Stomach (tissue), 9 donors: ENCODE measurements around the gene PARP1. TPM values are rescaled to one million over a fixed set of nuclear protein-coding genes. Genes with fewer than 3 reads are reported as not detected.

Source experiments
- DNase-seq, 2 donors: peaks; one replicate each; pipeline versions ENCODE4 v3.0.0 to v3.0.0-alpha.2; 2013 to 2019
- H3K27ac ChIP-seq, 5 donors: fragments of 200-600 bp in 4 of 5; sonication (generic) in 4 of 5; one replicate each; pipeline ENCODE4 v1.5.1; 2013 to 2019; ENCODE audit warnings: mild to moderate bottlenecking in 1 of 5, moderate library complexity in 1 of 5
- H3K27me3 ChIP-seq, 3 donors: fragments of 200-600 bp; sonication (generic); one replicate each; pipeline ENCODE4 v1.5.1; 2017 to 2019; ENCODE audit warnings: mixed run types in 1 of 3
- H3K36me3 ChIP-seq, 4 donors: fragments of 200-600 bp; sonication (generic); 1 replicate in 3 of 4; 2 replicates in 1 of 4; pipeline ENCODE4 v1.5.1; 2016 to 2019
- H3K4me1 ChIP-seq, 4 donors: fragments of 200-600 bp; sonication (generic); one replicate each; pipeline ENCODE4 v1.5.1; 2016 to 2019
- H3K4me3 ChIP-seq, 4 donors: fragments of 200-600 bp; sonication (generic) in 3 of 4; one replicate each; pipeline ENCODE4 v1.5.1; 2016 to 2019; ENCODE audit warnings: mild to moderate bottlenecking in 1 of 4
- H3K9me3 ChIP-seq, 4 donors: fragments of 200-600 bp; sonication (generic); one replicate each; pipeline ENCODE4 v1.5.1; 2016 to 2019
- EP300 ChIP-seq: sonication (generic); formaldehyde crosslinking; IDR thresholded peaks from one replicate; pipeline ENCODE4 v1.6.1; 2017; ENCODE audit warnings: antibody characterized with exemption
- POLR2A ChIP-seq, 4 donors: fragments of 450-650 bp; IDR thresholded peaks; one replicate each; pipeline ENCODE4 v1.6.1; 2016; ENCODE audit warnings: antibody characterized with exemption in 4 of 4, control low read depth in 2 of 4, mild to moderate bottlenecking in 1 of 4, moderate library complexity in 1 of 4
- POLR2AphosphoS5 ChIP-seq, 3 donors: sonication (generic); formaldehyde crosslinking; IDR thresholded peaks; one replicate each; pipeline ENCODE4 v1.6.1; 2016; ENCODE audit warnings: antibody characterized with exemption in 3 of 3
- WGBS, 5 donors: extraction: QIAGEN DNeasy Blood & Tissue Kit in 3 of 5; methylation state at CpG; one replicate each; pipeline versions ENCODE4 v1.1.5 to v1.1.7; 2013 to 2018; 5-methylcytosine and 5-hydroxymethylcytosine counted together
- intact Hi-C: fragments of 100-400 bp; cut with DNase I; formaldehyde crosslinking; loops from one replicate; pipeline ENCODE4 v1.15.1; 2023; ENCODE audit warnings: low total_unique reads
- polyA plus RNA-seq, 3 donors: library from polyadenylated mRNA; stranded (reverse); fragments of 200-250 nt; gene quantifications; one replicate each; pipeline ENCODE4 v1.2.3, GENCODE V29; 2013
- total RNA-seq, 5 donors: library from RNA; depleted of rRNA; stranded (reverse); fragments of >200 nt; gene quantifications; one replicate each; pipeline versions ENCODE4 v1.1.0 to v1.2.3, GENCODE V29; 2014 to 2016
- TF ChIP-seq, protein P1 (sequence below), 7 experiments: fragments of 450-650 bp in 4 of 7; fragments of 200-600 bp in 3 of 7; sonication (generic) in 3 of 7; IDR thresholded peaks; one replicate each; pipeline ENCODE4 v1.5.1; 2016 to 2019; ENCODE audit warnings: antibody characterized with exemption in 7 of 7, control low read depth in 2 of 7, mild to moderate bottlenecking in 1 of 7
- donor health status: healthy with polysubstance abuse.
- donor health status: Bipolar disorder and iron deficiency.
- donor health status: healthy.

The PARP1 gene
- total and polyA plus RNA-seq, 8 donors = 17.4 to 103 (median 29.1) TPM

DNA sequence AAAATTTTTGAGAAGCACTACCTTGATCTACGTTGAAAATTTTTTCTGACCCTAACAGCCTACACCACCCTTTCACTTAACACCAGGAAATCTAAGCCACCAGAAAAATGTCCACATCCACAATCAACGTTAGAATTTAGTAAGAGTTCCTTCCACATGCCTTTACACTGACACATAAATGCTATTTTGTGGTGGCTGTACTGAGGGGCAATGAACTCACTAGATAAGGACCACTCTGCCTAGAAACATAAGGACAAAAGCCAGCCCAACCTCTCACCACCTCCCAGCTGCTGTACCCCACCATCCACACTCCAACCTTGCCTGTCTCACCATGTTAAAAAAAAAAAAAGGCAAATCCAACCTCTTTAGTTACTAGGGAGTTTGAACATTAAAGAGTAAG is 29.8 kb downstream of the PARP1 start:
- H3K9me3 ChIP-seq = no peaks in the 10 kb centered on the region
- WGBS, 5 donors = 71 to 83% (median 82%) methylated on average over 2 of the region's 2 CpGs
- no peaks in the 10 kb centered on the region for H3K4me1 ChIP-seq
- TF ChIP-seq POLR2AphosphoS5 (IDR thresholded peaks at IDR 0.05) = no peak
- TF ChIP-seq POLR2A (IDR thresholded peaks at IDR 0.05) = no peak
- TF ChIP-seq, protein P1, sequence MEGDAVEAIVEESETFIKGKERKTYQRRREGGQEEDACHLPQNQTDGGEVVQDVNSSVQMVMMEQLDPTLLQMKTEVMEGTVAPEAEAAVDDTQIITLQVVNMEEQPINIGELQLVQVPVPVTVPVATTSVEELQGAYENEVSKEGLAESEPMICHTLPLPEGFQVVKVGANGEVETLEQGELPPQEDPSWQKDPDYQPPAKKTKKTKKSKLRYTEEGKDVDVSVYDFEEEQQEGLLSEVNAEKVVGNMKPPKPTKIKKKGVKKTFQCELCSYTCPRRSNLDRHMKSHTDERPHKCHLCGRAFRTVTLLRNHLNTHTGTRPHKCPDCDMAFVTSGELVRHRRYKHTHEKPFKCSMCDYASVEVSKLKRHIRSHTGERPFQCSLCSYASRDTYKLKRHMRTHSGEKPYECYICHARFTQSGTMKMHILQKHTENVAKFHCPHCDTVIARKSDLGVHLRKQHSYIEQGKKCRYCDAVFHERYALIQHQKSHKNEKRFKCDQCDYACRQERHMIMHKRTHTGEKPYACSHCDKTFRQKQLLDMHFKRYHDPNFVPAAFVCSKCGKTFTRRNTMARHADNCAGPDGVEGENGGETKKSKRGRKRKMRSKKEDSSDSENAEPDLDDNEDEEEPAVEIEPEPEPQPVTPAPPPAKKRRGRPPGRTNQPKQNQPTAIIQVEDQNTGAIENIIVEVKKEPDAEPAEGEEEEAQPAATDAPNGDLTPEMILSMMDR (IDR thresholded peaks at IDR 0.05) = no peak
- TF ChIP-seq EP300 = no peak
- H3K27ac ChIP-seq = no peak overlapping the region
- DNase-seq = no peak
- H3K36me3 ChIP-seq = peaks cover 88 to 100% (median 100%) of the 10 kb centered on the region in 4 donors
- H3K4me3 ChIP-seq = no peak overlapping the region
- H3K27me3 ChIP-seq = no peaks in the 10 kb centered on the region
- intact Hi-C loops = no loop called here

DNA sequence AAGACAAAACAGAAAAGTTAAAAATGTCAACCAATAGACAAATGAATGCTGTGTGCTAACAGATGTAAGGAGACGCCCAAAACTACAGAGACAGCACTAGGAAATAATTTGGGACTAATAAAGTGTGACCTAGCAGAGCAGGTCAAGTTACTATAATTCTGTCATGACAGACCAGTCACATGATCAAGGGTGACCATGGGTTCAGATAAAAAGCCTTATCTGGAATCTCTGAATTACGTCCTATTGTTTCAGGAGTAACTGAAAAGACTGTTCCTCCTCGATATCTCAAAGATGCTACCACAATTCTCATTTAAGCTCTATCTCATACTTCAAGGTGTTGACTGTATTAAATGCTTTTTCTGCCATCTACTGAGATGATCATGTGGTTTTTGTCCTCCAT is 31.6 kb downstream of the PARP1 start:
- intact Hi-C loops = no loop called here
- H3K9me3 ChIP-seq = no peaks in the 10 kb centered on the region
- peaks cover 83 to 100% (median 100%) of the 10 kb centered on the region in 4 donors for H3K36me3 ChIP-seq
- no peak overlapping the region for H3K4me3 ChIP-seq
- H3K27ac ChIP-seq = no peak overlapping the region
- H3K27me3 ChIP-seq = no peaks in the 10 kb centered on the region
- TF ChIP-seq POLR2AphosphoS5 (IDR thresholded peaks at IDR 0.05) (no peak), POLR2A (IDR thresholded peaks at IDR 0.05) (no peak), EP300 (no peak)
- TF ChIP-seq, protein P1 (IDR thresholded peaks at IDR 0.05) = no peak
- 71 to 83% (median 80%) methylated on average over 3 of the region's 3 CpGs for WGBS, 5 donors
- DNase-seq = no peak
- no peaks in the 10 kb centered on the region for H3K4me1 ChIP-seq

DNA sequence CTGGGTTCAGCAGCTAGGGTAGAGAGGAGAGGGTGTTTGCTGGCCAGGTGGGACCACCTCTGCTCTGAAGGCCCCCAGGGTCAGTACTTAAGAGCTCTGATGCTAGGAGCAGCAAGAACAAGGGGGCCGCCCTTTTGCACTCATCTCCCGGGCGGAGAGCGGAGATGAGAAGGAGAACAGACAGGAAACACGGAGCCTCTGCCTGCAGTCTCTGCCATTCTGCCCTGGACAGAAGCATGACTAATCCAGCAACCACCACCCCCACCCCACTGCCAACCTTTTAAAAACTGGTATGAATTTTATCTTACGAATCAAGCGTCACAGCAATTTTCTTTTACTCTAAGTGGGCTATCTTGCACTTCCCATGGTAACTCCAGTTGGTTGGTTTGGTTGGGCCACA is 34.5 kb downstream of the PARP1 start:
- Histone ChIP-seq H3K4me3 (no peak overlapping the region), H3K36me3 (peaks cover 83 to 100% (median 100%) of the 10 kb centered on the region in 4 donors), H3K27me3 (no peaks in the 10 kb centered on the region), H3K9me3 (no peaks in the 10 kb centered on the region), H3K27ac (no peak overlapping the region), H3K4me1 (no peaks in the 10 kb centered on the region)
- 82 to 92% (median 84%) methylated on average over 7 of the region's 7 CpGs for WGBS, 5 donors
- intact Hi-C loops = no loop called here
- TF ChIP-seq EP300 (no peak), POLR2AphosphoS5 (IDR thresholded peaks at IDR 0.05) (no peak), POLR2A (IDR thresholded peaks at IDR 0.05) (no peak)
- TF ChIP-seq, protein P1 (IDR thresholded peaks at IDR 0.05) = no peak
- DNase-seq = no peak

DNA sequence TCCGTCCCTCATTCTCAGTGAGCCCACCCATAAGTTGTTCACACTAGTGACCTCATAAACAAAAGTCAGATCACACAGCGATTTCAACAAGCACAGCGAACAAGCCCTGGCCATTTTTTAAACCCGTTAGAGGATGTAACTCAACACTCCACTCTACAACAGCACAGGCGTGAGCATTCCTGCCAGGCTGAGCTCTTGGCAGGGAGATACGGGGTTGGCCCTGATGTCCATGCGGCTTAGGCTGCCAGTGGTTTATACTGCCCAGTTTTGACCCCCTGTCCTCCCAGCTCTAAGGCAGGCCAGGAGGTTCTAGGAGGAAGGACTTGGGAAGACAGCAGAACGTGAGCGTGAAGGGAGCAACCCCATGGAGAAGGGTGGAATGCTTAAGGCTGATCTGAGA is 35.0 kb downstream of the PARP1 start:
- Histone ChIP-seq H3K36me3 (peaks cover 84 to 100% (median 100%) of the 10 kb centered on the region in 4 donors), H3K27ac (no peak overlapping the region), H3K9me3 (no peaks in the 10 kb centered on the region), H3K27me3 (no peaks in the 10 kb centered on the region), H3K4me1 (no peaks in the 10 kb centered on the region), H3K4me3 (no peak overlapping the region)
- intact Hi-C loops = no loop called here
- 91 to 95% (median 94%) methylated on average over 6 to 9 of the region's 9 CpGs for WGBS, 5 donors
- TF ChIP-seq, protein P1 (IDR thresholded peaks at IDR 0.05) = no peak
- TF ChIP-seq EP300 = no peak
- no peak for TF ChIP-seq POLR2A (IDR thresholded peaks at IDR 0.05)
- no peak for TF ChIP-seq POLR2AphosphoS5 (IDR thresholded peaks at IDR 0.05)
- no peak for DNase-seq
